Tibial nerve (tissue), 3 donors: ENCODE measurements around the gene ACP3.

Source experiments
- POLR2A ChIP-seq, 2 donors: fragments of 450-650 bp; IDR thresholded peaks; one replicate each; pipeline ENCODE4 v1.6.1; 2017; ENCODE audit warnings: antibody characterized with exemption in 2 of 2, mild to moderate bottlenecking in 2 of 2, moderate library complexity in 2 of 2
- TF ChIP-seq, protein P1 (sequence below), 5 experiments: fragments of 200-600 bp in 3 of 5; fragments of 450-650 bp in 2 of 5; sonication (generic) in 3 of 5; IDR thresholded peaks; one replicate each; pipeline ENCODE4 v1.5.1; 2016 to 2019; ENCODE audit warnings: antibody characterized with exemption in 5 of 5, mild to moderate bottlenecking in 3 of 5, moderate library complexity in 2 of 5

DNA sequence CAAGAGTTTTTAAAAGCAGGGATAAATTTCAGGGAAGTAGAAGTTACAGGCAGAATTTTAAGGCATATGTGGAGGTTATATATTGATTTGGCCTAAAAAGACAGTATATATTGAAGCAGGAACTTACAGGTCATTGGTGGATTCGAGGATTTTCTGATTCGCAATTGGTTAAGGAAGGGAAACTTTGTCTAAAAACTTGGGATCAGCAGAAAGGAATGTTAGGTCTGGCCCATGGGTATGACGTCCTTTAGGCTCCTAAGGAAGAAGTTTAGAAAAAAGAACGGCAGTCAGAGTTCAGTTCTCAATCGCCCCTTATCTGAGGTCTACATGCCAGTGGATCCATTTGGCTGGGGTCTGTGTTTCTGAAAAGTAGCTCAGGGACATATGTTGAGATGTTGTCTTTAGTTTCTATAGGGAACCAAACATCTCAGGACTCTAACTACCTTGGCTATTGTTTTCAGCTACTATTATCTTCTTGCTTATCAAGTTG is 33.2 kb upstream of the ACP3 start:
- TF ChIP-seq, protein P1, sequence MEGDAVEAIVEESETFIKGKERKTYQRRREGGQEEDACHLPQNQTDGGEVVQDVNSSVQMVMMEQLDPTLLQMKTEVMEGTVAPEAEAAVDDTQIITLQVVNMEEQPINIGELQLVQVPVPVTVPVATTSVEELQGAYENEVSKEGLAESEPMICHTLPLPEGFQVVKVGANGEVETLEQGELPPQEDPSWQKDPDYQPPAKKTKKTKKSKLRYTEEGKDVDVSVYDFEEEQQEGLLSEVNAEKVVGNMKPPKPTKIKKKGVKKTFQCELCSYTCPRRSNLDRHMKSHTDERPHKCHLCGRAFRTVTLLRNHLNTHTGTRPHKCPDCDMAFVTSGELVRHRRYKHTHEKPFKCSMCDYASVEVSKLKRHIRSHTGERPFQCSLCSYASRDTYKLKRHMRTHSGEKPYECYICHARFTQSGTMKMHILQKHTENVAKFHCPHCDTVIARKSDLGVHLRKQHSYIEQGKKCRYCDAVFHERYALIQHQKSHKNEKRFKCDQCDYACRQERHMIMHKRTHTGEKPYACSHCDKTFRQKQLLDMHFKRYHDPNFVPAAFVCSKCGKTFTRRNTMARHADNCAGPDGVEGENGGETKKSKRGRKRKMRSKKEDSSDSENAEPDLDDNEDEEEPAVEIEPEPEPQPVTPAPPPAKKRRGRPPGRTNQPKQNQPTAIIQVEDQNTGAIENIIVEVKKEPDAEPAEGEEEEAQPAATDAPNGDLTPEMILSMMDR (IDR thresholded peaks at IDR 0.05), result no peak
- no peak for TF ChIP-seq POLR2A (IDR thresholded peaks at IDR 0.05)
